HepG2 (cell line): ENCODE results near the gene HIGD1A. TPM values are rescaled to one million over a fixed set of nuclear protein-coding genes. Genes with fewer than 3 reads are reported as not detected.

ENCODE experiments used
- ATAD3A ChIP-seq: sonication (generic); formaldehyde crosslinking; IDR thresholded peaks from 2 replicates; pipeline ENCODE4 v1.4.0; 2020; ENCODE audit warnings: missing genetic modification reagents
- BCL6 ChIP-seq: IDR thresholded peaks from 2 replicates; pipeline ENCODE4 v1.6.1; 2016; ENCODE audit warnings: missing genetic modification reagents, missing compliant biosample characterization
- CREB1 ChIP-seq, 2 experiments: fragments of 450-650 bp in 1 of 2; IDR thresholded peaks; 2 replicates each; pipeline ENCODE4 v1.6.1; 2016 to 2017; ENCODE audit warnings: control low read depth in 1 of 2, mild to moderate bottlenecking in 1 of 2, missing compliant biosample characterization in 1 of 2, missing genetic modification characterization in 1 of 2
- GLMP ChIP-seq: sonication (generic); formaldehyde crosslinking; IDR thresholded peaks from 2 replicates; pipeline ENCODE4 v1.9.0; 2021; ENCODE audit warnings: missing genetic modification reagents, mild to moderate bottlenecking, borderline replicate concordance
- GRHL1 ChIP-seq: sonication (generic); formaldehyde crosslinking; conservative IDR thresholded peaks from 2 replicates; pipeline ENCODE4 v1.8.0; 2022; ENCODE audit warnings: missing genetic modification reagents
- HMG20A ChIP-seq: IDR thresholded peaks from 2 replicates; pipeline ENCODE4 v1.6.1; 2016; ENCODE audit warnings: borderline replicate concordance
- HMGXB4 ChIP-seq, 2 experiments: sonication (generic) in 1 of 2; formaldehyde crosslinking in 1 of 2; IDR thresholded peaks; 2 replicates each; pipeline versions ENCODE4 v1.4.0 to v1.6.1; 2018 to 2020; ENCODE audit warnings: missing genetic modification reagents in 2 of 2, borderline replicate concordance in 1 of 2, low read depth in 1 of 2, mild to moderate bottlenecking in 1 of 2, missing biosample characterization in 1 of 2
- ISL2 ChIP-seq: sonication (generic); formaldehyde crosslinking; IDR thresholded peaks from 2 replicates; pipeline ENCODE4 v1.5.0; 2020; ENCODE audit warnings: missing genetic modification reagents
- MED1 ChIP-seq: sonication (generic); formaldehyde crosslinking; IDR thresholded peaks from 2 replicates; pipeline ENCODE4 v1.4.0; 2020; ENCODE audit warnings: missing genetic modification reagents
- NCOA2 ChIP-seq: sonication (generic); formaldehyde crosslinking; IDR thresholded peaks from 2 replicates; pipeline ENCODE4 v1.8.0; 2022; ENCODE audit warnings: inconsistent platforms
- NFYB ChIP-seq: sonication (generic); formaldehyde crosslinking; IDR thresholded peaks from 2 replicates; pipeline ENCODE4 v1.4.0; 2020; ENCODE audit warnings: missing genetic modification reagents
- NR2F6 ChIP-seq, 2 experiments: IDR thresholded peaks; 2 replicates each; pipeline ENCODE4 v1.6.1; 2016; ENCODE audit warnings: antibody characterized with exemption in 1 of 2, mild to moderate bottlenecking in 1 of 2
- NR3C1 ChIP-seq: sonication (generic); formaldehyde crosslinking; IDR thresholded peaks from 2 replicates; pipeline ENCODE4 v1.4.0; 2020; ENCODE audit warnings: missing genetic modification reagents
- RFXANK ChIP-seq: IDR thresholded peaks from 2 replicates; pipeline ENCODE4 v1.6.1; 2016
- RXRB ChIP-seq: IDR thresholded peaks from 2 replicates; pipeline ENCODE4 v1.6.1; 2016; ENCODE audit warnings: borderline replicate concordance, missing genetic modification reagents, missing compliant biosample characterization
- SALL1 ChIP-seq: sonication (generic); formaldehyde crosslinking; IDR thresholded peaks from 2 replicates; pipeline ENCODE4 v1.8.0; 2022; ENCODE audit warnings: mild to moderate bottlenecking, missing genetic modification reagents
- SRSF4 ChIP-seq: fragments of 200-400 bp; formaldehyde crosslinking; IDR thresholded peaks from one replicate; pipeline ENCODE4 v1.6.1; 2018; ENCODE audit warnings: mild to moderate bottlenecking, low read depth, low read length, moderate library complexity; ENCODE audit not compliant: poor library complexity, severe bottlenecking
- TOE1 ChIP-seq: sonication (generic); formaldehyde crosslinking; IDR thresholded peaks from 2 replicates; pipeline ENCODE4 v1.4.0; 2020; ENCODE audit warnings: mild to moderate bottlenecking, missing genetic modification reagents
- ZBTB25 ChIP-seq: IDR thresholded peaks from 2 replicates; pipeline ENCODE4 v1.6.1; 2018; ENCODE audit warnings: missing genetic modification reagents
- ZNF30 ChIP-seq: sonication (generic); formaldehyde crosslinking; IDR thresholded peaks from 2 replicates; pipeline ENCODE4 v1.5.0; 2020; ENCODE audit warnings: mild to moderate bottlenecking, missing genetic modification reagents
- ZNF576 ChIP-seq: sonication (generic); formaldehyde crosslinking; IDR thresholded peaks from 2 replicates; pipeline ENCODE4 v1.4.0; 2020; ENCODE audit warnings: mild to moderate bottlenecking, missing genetic modification reagents
- ZNF589 ChIP-seq: sonication (generic); formaldehyde crosslinking; conservative IDR thresholded peaks from 2 replicates; pipeline ENCODE4 v1.8.0; 2022; ENCODE audit warnings: mild to moderate bottlenecking, moderate library complexity, missing genetic modification reagents
- ZNF614 ChIP-seq: IDR thresholded peaks from 2 replicates; pipeline ENCODE4 v1.6.1; 2018; ENCODE audit warnings: missing biosample characterization, missing genetic modification reagents, inconsistent platforms, borderline replicate concordance
- ZNF724P ChIP-seq: sonication (generic); formaldehyde crosslinking; IDR thresholded peaks from 2 replicates; pipeline ENCODE4 v1.8.0; 2022; ENCODE audit warnings: missing genetic modification reagents, borderline replicate concordance
- polyA plus RNA-seq, 8 experiments: library from polyadenylated mRNA; depleted of rRNA in 3 of 8; stranded (reverse) in 7 of 8; unstranded in 1 of 8; fragments of >200 nt; fragmentation: Illumina TruSeq in 4 of 8; extraction: Trizol in 4 of 8; gene quantifications; 2 replicates each; pipeline versions ENCODE4 v1.2.1 to v1.2.3, GENCODE V29; 2011 to 2016; ENCODE audit warnings: low read depth in 4 of 8, missing spikeins in 1 of 8, mixed read lengths in 1 of 8; ENCODE audit not compliant: insufficient read depth in 1 of 8
- total RNA-seq, 5 experiments: library from RNA; depleted of rRNA; stranded (reverse); fragments of >200 nt; fragmentation: Illumina TruSeq; extraction: Trizol; gene quantifications; 2 replicates each; pipeline ENCODE4 v1.2.3, GENCODE V29; 2016; ENCODE audit warnings: low read depth in 1 of 5

HIGD1A gene
- total and polyA plus RNA-seq, 2 of the 13 experiments (the other 11 are each of a cell fraction or from before 2014, with no cell fraction given): 222 to 253 TPM

- TF ChIP-seq GRHL1 (no peak), RXRB (CRISPR knock-in tag) (peak; percentile 39; the same call in 1 of the 2 replicates), ZNF614 (CRISPR knock-in tag) (no peak), SRSF4 (no peak), HMG20A (CRISPR knock-in tag) (peak; percentile 16; the same call in 1 of the 2 replicates), ISL2 (CRISPR knock-in tag) (0 out of 2 replicates have a peak, but pooled peaks have one; percentile 25), ZBTB25 (no peak), MED1 (peak; percentile 61), ATAD3A (CRISPR knock-in tag) (no peak), GLMP (CRISPR knock-in tag) (no peak), CREB1 (IDR thresholded peaks at IDR 0.05) (no peak), CREB1 (CRISPR knock-in tag; IDR thresholded peaks at IDR 0.05) (no peak), ZNF30 (CRISPR knock-in tag) (no peak), TOE1 (CRISPR knock-in tag) (no peak), SALL1 (CRISPR knock-in tag) (peak; percentile 23; the same call in 1 of the 2 replicates), BCL6 (CRISPR knock-in tag) (peak; percentile 91), ZNF589 (CRISPR knock-in tag) (no peak), NFYB (no peak), ZNF724P (CRISPR knock-in tag) (no peak), NR2F6 (IDR thresholded peaks at IDR 0.05) (no peak), NR2F6 (CRISPR knock-in tag; IDR thresholded peaks at IDR 0.05) (0 out of 2 replicates have a peak, but pooled peaks have one; percentile 35), NR3C1 (CRISPR knock-in tag) (no peak), HMGXB4 (CRISPR knock-in tag; IDR thresholded peaks at IDR 0.05; ENCODE audit: borderline replicate concordance in 1 of 2, low read depth in 1 of 2) (no peak), ZNF576 (CRISPR knock-in tag) (no peak), RFXANK (CRISPR knock-in tag) (no peak), NCOA2 (peak; percentile 61)
Measured at GRCh38 chr3:42846685-42847522, 42.6 kb upstream of the HIGD1A start (continued).
